ENCODE data around the gene SPATA17.

- TF ChIP-seq POLR2A (IDR thresholded peaks at IDR 0.05) (no peak), CTCF (IDR thresholded peaks at IDR 0.05) (no peak), POLR2AphosphoS5 (IDR thresholded peaks at IDR 0.05; ENCODE audit: insufficient read depth in 1 of 2, low read depth in 1 of 2) (no peak)
Observed at GRCh38 chr1:217856342-217857034, 225.3 kb downstream of the SPATA17 start.
